ENCODE data around the gene DROSHA.
A peak's percentile ranks its signal among the peaks of the same experiment; 100 is the strongest.
"Not testable (repeated sequence)": the region's sequence is repeated elsewhere in the genome, so short reads cannot be mapped to it uniquely, and the experiment has no call there.

The DROSHA gene, protein sequence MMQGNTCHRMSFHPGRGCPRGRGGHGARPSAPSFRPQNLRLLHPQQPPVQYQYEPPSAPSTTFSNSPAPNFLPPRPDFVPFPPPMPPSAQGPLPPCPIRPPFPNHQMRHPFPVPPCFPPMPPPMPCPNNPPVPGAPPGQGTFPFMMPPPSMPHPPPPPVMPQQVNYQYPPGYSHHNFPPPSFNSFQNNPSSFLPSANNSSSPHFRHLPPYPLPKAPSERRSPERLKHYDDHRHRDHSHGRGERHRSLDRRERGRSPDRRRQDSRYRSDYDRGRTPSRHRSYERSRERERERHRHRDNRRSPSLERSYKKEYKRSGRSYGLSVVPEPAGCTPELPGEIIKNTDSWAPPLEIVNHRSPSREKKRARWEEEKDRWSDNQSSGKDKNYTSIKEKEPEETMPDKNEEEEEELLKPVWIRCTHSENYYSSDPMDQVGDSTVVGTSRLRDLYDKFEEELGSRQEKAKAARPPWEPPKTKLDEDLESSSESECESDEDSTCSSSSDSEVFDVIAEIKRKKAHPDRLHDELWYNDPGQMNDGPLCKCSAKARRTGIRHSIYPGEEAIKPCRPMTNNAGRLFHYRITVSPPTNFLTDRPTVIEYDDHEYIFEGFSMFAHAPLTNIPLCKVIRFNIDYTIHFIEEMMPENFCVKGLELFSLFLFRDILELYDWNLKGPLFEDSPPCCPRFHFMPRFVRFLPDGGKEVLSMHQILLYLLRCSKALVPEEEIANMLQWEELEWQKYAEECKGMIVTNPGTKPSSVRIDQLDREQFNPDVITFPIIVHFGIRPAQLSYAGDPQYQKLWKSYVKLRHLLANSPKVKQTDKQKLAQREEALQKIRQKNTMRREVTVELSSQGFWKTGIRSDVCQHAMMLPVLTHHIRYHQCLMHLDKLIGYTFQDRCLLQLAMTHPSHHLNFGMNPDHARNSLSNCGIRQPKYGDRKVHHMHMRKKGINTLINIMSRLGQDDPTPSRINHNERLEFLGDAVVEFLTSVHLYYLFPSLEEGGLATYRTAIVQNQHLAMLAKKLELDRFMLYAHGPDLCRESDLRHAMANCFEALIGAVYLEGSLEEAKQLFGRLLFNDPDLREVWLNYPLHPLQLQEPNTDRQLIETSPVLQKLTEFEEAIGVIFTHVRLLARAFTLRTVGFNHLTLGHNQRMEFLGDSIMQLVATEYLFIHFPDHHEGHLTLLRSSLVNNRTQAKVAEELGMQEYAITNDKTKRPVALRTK (N-terminal part only)

DNA sequence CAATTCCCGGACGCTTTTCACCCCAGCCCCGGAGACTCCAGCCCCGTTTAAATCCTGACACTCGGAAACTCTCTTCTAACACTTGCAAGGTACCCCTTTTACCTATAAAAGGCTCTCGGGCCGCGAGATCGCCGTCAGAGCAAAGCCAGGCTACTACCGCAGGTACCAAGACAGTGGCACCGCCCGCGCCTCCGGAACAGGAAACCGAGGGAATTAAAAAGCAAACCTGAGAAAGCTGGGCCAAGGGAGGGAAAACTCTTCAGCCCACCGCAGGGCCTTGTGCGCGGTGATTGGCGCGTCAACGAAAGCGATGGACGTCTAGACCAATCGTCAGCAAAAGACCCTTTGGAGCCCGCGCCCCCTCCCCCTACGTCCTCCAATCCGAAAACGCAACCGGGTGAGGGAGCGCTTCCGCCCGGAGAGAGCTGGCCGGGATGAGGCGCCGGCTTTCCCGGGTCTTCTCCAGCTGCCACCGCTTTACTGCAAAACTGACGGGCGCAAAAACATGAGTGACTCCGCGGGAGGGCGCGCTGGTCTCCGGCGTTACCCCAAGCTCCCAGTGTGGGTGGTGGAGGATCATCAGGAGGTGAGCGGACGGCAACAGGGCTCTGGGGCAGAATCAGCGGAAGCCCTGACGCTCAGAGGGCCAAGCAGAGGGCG, at the start of gene DROSHA, which contains the start of gene C5orf22:
DROSHA (minus strand) TSS at position 206 of the 660 bp plus-strand sequence. CDS start 3,034 bp downstream, outside the sequence.
C5orf22 (plus strand) TSS at position 414 of the 660 bp plus-strand sequence; CDS start at position 506, 92 bp downstream.
- peak; percentile 97 to 99 for DNase-seq

DNA sequence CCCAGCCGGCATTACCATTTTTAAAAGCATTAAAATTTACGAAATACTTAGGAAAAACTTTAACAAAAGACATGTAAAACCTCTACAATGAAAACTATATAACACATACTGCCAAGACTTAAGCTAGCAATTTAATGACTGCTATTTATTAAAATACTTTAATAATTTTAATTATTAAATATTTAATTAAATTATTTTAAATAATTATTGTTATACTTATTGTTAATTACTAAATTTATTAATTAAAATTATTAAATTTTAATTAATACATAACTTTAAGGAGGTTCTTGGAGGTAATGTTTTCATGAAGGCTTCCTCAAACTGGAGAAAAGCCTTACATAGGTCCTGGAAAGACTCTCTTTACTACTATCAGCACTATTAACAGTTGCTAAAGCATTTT, 47.7 kb upstream of the DROSHA start:
- DNase-seq, result no peak

DNA sequence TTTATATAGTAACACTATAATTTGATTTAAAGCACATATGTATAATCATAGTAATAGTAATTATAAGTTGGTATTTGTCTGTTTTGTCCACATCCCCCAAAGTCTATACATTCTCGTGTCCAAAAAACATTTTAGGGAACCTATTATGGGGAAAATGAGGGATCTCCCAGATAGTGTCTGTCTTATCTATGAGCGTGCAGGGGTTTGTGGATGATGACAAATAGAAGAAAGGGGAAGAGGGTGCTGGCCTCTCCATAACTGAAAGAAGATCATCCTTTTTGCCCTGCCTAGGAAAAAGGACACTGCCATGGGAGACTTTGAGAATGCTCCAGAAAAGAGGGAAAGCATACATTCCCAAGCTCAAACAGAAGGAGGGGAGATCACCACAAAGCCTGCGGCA, 45.5 kb upstream of the DROSHA start:
- DNase-seq, result no peak

DNA sequence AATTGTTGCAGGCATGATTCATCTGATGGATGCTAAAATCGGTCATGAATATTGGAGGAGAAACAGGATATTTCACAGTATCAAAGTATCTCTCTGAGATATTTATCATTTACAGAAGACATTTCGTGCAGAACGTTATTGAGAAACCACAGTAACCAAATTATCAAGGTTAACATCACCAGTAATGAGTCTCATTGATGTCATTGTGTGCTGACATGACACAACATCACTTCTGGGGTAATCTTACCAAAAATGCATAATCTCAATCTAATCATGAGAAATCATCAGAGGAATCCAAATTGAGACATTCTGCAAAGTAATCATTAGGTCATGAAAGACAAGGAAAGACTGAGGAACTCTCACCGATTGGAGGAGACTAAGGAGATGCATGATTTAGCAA, 42.9 kb upstream of the DROSHA start:
- no peak for DNase-seq

DNA sequence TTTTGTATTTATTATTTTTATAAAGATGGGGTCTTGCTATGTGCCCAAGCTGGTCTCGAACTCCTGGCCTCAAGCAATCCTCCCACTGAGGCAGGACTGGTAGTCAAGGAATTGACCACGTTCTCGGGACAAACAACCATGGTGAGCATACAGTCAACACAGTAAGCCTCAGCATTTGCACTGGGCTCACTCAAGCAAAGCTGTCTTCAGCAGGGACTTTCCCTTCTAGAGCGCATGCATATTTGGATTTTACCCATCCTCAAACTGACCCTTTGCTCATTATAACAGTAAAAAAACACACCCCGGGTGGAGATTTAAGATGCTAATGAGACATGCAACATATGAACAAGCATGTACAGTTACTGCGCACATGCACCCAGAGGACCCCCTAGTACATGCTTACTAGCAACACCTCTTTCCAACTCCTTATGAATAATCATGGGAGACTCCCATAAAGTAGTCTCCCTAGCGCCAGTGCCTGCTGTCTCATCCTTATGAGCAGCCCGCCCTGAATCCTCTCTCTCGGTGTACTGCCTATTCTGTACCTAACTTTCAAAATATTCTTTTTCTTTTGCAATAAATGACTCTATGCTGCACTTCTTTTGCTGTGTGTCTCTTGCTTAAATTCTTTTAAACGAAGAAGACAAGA, 41.7 kb upstream of the DROSHA start:
- no peak for DNase-seq

DNA sequence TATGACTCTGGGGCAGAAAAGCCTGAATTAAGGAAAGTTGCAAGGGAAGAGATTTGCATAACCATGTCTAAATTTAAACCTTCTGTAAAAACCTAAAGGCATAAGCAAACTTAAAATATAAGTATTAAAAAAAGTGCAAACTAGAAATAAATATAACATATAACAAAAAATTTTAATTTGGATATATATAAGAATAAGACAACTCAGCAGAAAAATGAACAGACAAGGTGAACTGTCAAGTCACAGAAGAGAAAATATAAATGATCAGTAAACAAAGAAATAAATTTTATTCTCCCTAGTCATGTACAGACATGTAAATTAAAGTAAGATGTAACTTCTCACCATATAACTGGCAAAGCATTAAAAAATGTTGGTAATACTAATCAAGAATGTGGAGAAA, 37.2 kb upstream of the DROSHA start:
- DNase-seq, result no peak

DNA sequence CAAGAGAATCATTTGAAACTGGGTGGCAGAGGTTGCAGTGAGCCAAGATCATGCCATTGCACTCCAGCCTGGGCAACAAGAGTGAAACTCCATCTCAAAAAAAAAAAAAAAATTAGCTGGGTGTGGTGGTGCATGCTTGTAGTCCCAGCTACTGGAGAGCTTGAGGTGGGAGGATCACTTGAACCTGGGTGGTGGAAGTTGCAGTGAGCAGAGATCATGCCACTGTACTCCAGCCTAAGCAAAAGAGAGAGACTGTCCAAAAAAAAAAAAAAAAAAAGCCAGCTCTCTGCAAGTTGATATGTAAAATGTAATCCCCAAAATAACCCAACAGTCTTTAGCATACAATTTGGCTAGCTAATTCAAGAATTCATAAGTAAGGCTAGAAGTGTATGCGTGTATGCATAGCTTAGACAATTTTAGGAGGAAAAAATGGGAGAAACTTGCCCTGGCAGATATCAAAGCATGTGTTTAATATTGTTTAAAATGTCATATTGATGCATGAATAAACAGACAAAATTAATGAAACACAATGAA, 36.5 kb upstream of the DROSHA start:
- no peak for DNase-seq

DNA sequence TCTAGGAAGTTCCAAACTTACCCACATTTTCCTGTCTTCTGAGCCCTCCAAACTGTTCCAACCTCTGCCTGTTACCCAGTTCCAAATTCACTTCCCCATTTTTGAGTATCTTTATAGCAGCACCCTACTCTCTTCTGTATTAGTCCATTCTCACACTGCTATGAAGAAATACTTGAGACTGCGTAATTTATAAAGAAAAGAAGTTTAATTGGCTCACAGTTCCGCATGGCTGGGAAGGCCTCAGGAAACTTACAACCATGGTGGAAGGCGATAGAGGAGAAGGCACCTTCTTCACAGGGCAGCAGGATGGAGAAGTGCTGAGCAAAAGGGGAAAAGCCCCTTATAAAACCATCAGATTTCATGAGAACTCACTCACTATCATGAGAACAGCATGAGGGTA, 34.5 kb upstream of the DROSHA start:
- not testable (repeated sequence) for DNase-seq

DNA sequence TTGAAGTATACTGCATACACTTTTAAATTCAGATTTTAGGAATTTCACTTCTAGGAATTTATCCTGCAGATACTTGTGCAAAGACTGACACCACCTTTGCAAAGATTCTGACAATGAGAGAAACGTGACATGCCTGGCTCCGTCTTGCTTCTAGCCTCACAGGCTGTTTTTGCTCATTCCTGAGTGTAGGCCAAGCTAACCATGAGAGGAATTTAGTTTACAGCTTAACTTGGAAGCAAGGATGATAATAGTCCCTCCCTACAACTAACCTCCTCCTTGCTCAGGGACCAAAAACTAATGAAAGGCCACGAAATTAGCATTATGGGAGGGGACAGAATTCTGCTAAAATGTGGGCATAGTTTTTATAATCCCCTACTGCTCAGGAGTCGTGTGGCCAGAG, 31.3 kb upstream of the DROSHA start:
- no peak for DNase-seq

DNA sequence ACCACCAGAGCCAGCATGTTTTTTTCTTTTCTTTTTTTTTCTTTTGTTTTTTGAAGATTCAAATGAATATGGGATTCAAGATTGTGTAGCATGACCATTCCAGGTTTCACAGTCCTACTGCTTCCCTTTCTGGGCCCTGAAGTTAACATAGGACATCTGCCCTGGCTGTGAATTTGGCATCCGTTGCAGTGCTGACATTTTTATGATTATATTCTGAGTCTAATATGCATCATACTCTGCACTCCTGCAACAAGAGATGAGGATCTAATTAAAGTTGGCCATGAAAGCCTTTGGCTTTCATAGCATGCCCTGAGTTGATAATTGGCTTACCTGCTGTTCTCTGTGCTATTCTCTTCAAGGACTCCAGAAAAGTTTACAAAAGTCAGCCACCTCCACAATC, 30.1 kb upstream of the DROSHA start:
- peak; percentile 82 to 86 for DNase-seq

DNA sequence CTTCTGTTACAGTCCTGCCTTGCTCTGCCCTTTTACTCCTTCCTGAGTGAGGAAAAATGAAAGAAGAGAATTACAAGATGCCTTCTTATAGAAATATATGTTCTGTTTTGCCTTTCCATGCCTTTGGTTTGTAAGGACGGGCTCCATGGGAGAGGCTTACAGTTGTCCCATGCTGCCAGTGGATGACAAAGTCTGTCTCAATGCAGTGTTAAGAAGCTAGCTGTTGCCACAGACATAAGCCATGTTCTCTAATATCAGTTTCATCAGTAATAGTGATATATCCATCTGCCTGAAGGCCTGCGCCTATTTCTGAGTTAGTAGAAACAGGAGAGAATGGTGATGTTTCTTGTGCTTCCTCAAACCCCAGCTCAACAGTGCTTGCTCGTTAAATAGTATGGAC, 28.0 kb upstream of the DROSHA start:
- no peak for DNase-seq

DNA sequence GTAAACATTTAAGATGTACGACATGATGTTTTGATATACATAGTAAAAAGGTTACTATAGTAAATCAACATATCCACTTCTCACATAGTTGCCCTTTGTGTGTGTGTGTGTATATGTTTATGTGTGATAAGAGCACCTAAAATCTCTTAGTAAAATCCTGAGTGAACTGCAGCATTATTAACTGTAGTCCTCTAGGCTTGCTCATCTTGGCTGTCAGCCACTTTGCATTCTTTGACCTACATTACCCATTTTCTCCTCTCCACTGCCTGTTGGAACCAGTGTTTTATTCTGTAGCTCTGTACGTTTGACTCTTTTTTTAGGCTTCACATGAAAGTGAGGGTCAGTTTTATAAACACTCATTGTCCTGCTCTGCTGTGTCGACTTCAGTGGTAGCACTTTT, 24.6 kb upstream of the DROSHA start:
- DNase-seq, result peak in 1 of 2 experiments; percentile 41

DNA sequence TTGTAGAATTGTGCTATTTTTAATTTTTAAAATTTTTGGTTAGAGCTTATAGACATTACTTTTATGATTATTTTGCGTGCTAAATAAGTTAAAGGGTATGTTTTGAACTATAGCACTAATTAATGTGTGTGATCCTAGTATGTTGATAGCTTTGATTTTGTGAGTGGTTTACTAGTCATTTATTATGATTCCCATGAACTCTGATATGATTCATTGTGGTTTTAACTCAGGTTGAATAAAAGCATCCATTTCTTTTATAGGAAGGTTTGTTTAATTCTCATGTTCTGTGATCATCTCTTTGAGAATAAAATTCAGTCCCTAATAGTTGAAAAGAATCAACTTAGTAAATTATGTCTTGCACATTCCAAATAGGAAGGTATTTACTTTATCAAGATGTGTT, 22.7 kb upstream of the DROSHA start:
- no peak for DNase-seq

DNA sequence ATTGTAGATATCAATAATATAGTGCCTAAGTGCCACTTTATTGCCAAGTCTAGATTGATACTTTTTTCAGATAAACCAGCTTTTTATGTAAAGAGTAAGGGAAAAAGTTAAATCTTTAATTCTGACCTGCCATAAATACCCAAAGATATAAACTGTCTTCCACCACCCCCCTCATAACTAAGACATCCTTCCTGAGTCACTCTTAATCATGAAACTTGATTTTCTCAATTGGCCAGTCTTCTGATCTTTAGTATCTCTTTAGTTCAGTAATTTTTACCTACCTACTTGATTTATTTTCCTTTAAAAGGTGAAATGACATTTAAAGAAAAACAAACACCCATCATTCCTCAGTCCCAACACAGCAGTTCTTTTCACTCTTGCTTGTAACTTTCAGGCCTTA, 22.0 kb upstream of the DROSHA start:
- no peak for DNase-seq

DNA sequence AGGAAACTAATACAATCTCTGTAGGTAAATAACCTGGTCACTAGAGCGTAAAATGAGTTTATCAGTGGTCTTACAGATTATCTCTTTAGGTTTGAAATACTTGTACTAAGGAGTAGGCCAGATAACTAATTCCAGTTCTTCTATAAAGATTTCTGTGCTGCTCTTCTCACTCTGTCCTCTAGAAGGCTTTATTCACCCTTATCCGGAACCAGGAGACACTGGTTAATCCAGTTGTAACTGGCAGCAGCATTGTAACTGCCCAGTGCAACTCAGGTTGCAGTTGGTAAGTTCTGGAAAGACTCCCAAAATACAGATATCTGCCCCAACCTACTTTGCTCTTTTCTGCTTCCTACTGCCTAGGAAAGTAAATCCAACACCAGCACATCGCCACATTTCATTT, 20.0 kb upstream of the DROSHA start:
- no peak for DNase-seq

DNA sequence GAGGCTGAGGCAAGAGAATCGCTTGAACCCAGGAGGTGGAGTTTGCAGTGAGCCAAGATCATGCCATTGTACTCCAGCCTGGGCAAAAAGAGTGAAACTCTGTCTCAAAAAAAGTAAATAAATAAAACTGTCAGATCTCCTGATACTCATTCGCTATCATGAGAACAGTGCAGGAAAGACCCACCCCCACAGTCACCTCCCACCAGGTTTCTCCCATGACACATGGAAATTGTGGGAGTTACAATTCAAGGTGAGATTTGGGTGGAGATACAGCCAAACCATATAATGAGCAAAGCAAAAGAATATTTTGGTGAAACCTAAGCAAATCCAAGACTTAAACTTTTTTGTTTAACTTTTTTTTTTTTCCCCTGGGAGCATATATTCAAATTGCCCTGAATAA, 17.2 kb upstream of the DROSHA start:
- not testable (repeated sequence) for DNase-seq

DNA sequence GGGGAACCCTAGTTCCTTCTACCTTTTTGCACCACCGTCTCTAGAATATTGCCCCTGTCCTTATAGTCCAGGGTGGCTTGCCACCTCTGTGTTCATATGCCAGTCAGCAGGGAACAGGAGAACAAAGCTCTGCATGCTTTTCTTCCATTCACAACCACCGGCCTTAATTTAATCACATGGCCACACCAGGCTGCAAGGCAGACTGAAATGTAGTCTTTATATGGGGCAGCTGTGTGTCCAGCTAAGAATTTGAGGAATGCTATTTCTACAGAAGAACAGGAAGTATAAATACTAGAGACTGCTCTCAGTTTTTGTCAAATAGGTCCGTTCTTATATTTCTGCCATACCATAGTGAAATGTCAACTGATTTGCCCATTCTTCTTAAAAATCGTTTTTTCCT, 6.0 kb upstream of the DROSHA start:
- no peak for DNase-seq

DNA sequence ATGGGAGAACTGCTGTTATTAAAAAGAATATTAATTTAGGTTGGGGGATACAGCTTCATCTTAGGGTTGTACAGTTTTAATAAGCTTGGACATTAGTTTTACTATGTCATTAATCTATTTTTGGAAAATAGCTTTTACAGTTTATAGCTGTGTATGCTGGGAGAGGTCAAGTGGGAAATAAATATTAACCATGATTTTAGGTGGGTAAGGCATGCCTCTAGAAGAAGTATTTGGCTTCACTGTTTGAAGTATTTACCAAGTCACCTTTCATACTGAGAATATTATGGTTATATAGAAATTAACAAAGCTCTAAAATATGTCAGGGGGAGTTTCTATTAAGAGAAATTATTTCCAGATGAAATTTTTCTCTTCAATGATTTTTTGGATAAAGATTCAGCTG, 5.5 kb upstream of the DROSHA start:
- DNase-seq, result no peak

DNA sequence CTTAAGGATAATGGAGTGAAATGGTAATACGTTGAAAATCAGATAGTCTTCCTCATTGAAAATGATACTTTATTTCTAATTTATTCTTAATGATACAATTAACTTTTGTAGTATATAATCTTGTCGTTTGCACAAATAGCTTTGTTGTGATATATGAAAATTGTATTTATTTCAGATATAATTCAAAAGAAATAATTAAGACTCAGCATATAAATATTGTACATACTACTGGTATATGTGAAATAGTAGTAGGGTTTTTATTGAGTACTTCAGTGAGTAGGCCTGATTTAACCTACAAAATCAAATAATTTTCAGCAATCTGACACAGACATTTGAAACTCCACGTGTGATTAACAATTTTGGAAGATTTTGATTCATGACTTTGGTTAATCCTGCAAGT, 5.0 kb upstream of the DROSHA start:
- DNase-seq, result no peak

DNA sequence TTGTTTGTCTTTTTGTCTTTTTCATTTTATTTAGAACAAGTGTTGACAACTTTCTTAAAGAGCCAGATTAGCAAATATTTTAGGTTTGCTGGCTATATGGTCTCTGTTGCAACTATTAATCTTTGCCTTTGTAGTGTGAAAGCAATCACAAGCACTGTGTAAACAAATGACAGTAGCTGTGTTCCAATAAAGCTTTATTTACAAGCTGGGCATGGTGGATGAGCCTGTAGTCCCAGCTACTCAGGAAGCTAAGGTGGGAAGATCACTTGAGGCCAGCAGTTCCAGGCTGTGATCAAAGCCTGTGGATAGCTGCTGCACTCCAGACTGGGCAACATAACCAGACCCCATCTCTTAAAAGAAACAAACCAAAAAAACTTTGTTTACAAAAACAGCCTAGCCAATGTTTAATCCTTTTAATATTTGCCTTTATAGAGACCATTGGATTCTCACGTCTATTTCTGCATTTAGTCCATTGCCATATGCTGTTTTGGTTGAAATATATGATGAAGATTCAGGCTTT, 2.7 kb upstream of the DROSHA start:
- DNase-seq, result no peak

DNA sequence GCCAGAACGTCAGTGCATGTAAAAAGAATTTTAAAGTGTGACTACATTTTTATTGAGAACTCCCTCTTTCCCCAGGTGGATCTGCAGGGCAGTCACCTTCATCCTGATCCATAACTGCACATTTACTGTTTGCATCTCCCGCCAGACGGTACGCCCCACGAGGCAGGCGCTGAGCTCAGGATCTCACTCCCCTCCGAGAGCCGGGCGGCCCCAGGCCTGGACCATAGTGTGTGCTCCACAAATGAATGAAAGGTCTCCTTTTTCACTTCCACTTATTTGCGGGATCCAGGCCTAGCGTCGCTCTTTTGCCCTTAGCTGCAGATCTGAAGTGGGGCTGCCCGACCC, 378 bp downstream of the DROSHA start:
- peak in 1 of 2 experiments; percentile 41 for DNase-seq
